ENCODE measurements around the gene RBM33. TPM values are rescaled to one million over a fixed set of nuclear protein-coding genes. Genes with fewer than 3 reads are reported as not detected.
A peak's percentile ranks its signal among the peaks of the same experiment; 100 is the strongest.

The RBM33 gene
- total and polyA plus RNA-seq, 2 of the 13 experiments (the other 11 are each of a cell fraction or from before 2014, with no cell fraction given) = 12.4 to 28.9 TPM

DNA sequence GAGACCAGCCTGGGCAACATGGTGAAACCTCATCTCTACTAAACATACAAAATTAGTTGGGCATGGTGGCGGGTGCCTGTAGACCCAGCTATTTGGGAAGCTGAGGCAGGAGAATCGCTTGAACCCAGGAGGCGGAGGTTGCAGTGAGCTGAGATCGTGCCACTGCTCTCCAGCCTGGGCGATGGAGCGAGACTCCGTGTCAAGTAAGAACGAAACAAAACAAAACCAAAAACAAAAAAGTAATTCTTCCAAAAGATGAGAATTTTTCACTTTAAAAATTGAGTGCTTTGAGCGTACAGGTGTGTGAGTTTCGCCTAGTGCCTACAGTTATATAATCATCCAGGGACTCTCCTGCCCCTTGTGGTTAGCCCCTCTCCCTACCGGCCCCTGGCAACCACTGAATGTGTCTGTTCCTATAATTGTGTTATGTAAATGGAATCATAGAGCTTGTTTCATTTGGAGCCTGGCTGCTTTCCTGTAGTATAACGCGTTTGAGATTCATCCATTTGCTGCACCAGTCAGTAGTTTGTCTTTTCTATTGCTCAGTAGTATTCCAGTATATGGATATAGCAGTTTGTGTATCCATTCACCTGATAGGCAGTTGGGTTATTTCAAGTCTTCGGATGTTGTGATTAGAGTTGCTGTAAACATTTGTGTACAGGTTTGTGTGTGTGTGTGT lies 80.0 kb downstream of the RBM33 start:
- H3K4me3 ChIP-seq (replicated peaks in 1 of 3; ENCODE audit: insufficient read depth in 1 of 3, low read depth in 2 of 3, low read length in 3 of 3) = no peak overlapping the region
- FAIRE-seq (no peak), DNase-seq (ENCODE audit: low spot score) (peak; percentile 8), ATAC-seq (peak; percentile 82)
- no peaks in the 10 kb centered on the region for H3K27me3 ChIP-seq (ENCODE audit: control insufficient read depth in 1 of 2, insufficient read depth in 2 of 2, low read length in 2 of 2)
- H3K9ac ChIP-seq (ENCODE audit: insufficient read depth, low read depth, low read length) = no peak overlapping the region
- H4K20me1 ChIP-seq (ENCODE audit: insufficient read depth, low read length) = peaks cover 24% of the 10 kb centered on the region; the same call in 1 of the 2 replicates
- peaks cover 19% of the 10 kb centered on the region for H3K4me1 ChIP-seq (ENCODE audit: insufficient read depth, low read length)
- 94% methylated on average over 14 of the region's 14 CpGs for WGBS (ENCODE audit: low lambda C conversion rate)
- intact Hi-C loops (cut with micrococcal nuclease; ENCODE audit: unreplicated experiment) (no loop called here), in situ Hi-C loops (cut with HindIII; ENCODE audit: extremely low pct_ligation_motif_present, low pct_unique_long_range_greater_than_20kb) (no loop called here)
- no peaks in the 10 kb centered on the region for H3K9me3 ChIP-seq (ENCODE audit: low read length)
- peaks cover 49% of the 10 kb centered on the region for H3K79me2 ChIP-seq (ENCODE audit: insufficient read depth, low read length)
- peaks cover 5 to 72% of the 10 kb centered on the region in 2 experiments; a peak in 4 of 5 replicates for H3K36me3 ChIP-seq (replicated peaks in 1 of 2; ENCODE audit: control insufficient read depth in 1 of 2, insufficient read depth in 2 of 2, low read length in 2 of 2)
- POLR2A ChIA-PET = no interaction called here
- H3K4me2 ChIP-seq (ENCODE audit: low read depth, low read length) = no peak overlapping the region
- H3K27ac ChIP-seq (ENCODE audit: extremely low read length, insufficient read depth, low read length) = no peak overlapping the region
- TF ChIP-seq KLF15 (CRISPR knock-in tag; IDR thresholded peaks at IDR 0.05; ENCODE audit: borderline replicate concordance) (no peak), ZNF709 (CRISPR knock-in tag; IDR thresholded peaks at IDR 0.05) (no peak), SOX13 (IDR thresholded peaks at IDR 0.05) (no peak), SOX13 (CRISPR knock-in tag; conservative IDR thresholded peaks at IDR 0.05 in 1 of 2, IDR thresholded peaks at IDR 0.05 in 1 of 2) (no peak), MIXL1 (CRISPR knock-in tag; IDR thresholded peaks at IDR 0.05) (no peak), MATR3 (CRISPR knock-in tag; IDR thresholded peaks at IDR 0.05) (no peak), FOXK2 (IDR thresholded peaks at IDR 0.05) (no peak), ZNF605 (CRISPR knock-in tag; IDR thresholded peaks at IDR 0.05) (no peak)
- TF ChIP-seq, protein P1, sequence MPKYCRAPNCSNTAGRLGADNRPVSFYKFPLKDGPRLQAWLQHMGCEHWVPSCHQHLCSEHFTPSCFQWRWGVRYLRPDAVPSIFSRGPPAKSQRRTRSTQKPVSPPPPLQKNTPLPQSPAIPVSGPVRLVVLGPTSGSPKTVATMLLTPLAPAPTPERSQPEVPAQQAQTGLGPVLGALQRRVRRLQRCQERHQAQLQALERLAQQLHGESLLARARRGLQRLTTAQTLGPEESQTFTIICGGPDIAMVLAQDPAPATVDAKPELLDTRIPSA (CRISPR knock-in tag; IDR thresholded peaks at IDR 0.05; ENCODE audit: borderline replicate concordance) = no peak
- TF ChIP-seq, protein P2, sequence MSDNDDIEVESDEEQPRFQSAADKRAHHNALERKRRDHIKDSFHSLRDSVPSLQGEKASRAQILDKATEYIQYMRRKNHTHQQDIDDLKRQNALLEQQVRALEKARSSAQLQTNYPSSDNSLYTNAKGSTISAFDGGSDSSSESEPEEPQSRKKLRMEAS (IDR thresholded peaks at IDR 0.05) = no peak
- BruUV-seq (replicated peaks) = no TSS peak
- H2AFZ ChIP-seq (ENCODE audit: low read length) = no peak overlapping the region
- CTCF ChIA-PET (ENCODE audit: low intra/inter-chr PET ratio, low total read pairs) = no interaction called here
